GM21717 (cell line): Measurements from ENCODE around the gene CDCA4.
"Not testable (repeated sequence)": the region's sequence is repeated elsewhere in the genome, so short reads cannot be mapped to it uniquely, and the experiment has no call there.

Experiments
- ATAC-seq: cut with Tn5 transposase; IDR thresholded peaks from one replicate; pipeline ENCODE4 v1.9.1; 2021; ENCODE audit warnings: mild to moderate bottlenecking, moderate library complexity; ENCODE audit not compliant: unreplicated experiment

CDCA4 gene

GRCh38 chr14:105020815-105021655, at the start of gene CDCA4:
TSS of gene CDCA4 (minus strand) at chr14:105021083. CDS start at chr14:105011929, 9,154 bp downstream.
- peak; percentile 61 for ATAC-seq

GRCh38 chr14:105069871-105070759, 49.2 kb upstream of the CDCA4 start:
- peak; percentile 41 for ATAC-seq

GRCh38 chr14:105069522-105069870, 48.6 kb upstream of the CDCA4 start:
- no peak for ATAC-seq

GRCh38 chr14:105068818-105069217, 47.9 kb upstream of the CDCA4 start:
- ATAC-seq, result no peak

GRCh38 chr14:105067969-105068301, 47.1 kb upstream of the CDCA4 start:
- no peak for ATAC-seq

- no peak for ATAC-seq
Measured at GRCh38 chr14:105067140-105067968, 46.5 kb upstream of the CDCA4 start.

GRCh38 chr14:105066240-105067071, 45.6 kb upstream of the CDCA4 start:
- ATAC-seq, result no peak

- peak; percentile 43 for ATAC-seq
Measured at GRCh38 chr14:105065280-105066228, 44.7 kb upstream of the CDCA4 start, which contains the start of gene GPR132. TSS of gene GPR132 (minus strand) at chr14:105065430. CDS start at chr14:105055420, 10,010 bp downstream.

- no peak for ATAC-seq
Measured at GRCh38 chr14:105064721-105065143, 43.8 kb upstream of the CDCA4 start.

GRCh38 chr14:105064001-105064400, 43.1 kb upstream of the CDCA4 start:
- ATAC-seq, result no peak

- ATAC-seq, result not testable (repeated sequence)
Measured at GRCh38 chr14:105063506-105063905, 42.6 kb upstream of the CDCA4 start.

GRCh38 chr14:105063056-105063455, 42.2 kb upstream of the CDCA4 start:
- ATAC-seq, result no peak

GRCh38 chr14:105062048-105062433, 41.2 kb upstream of the CDCA4 start:
- ATAC-seq, result no peak

- no peak for ATAC-seq
Measured at GRCh38 chr14:105061428-105062047, 40.7 kb upstream of the CDCA4 start.

GRCh38 chr14:105060751-105061427, 40.0 kb upstream of the CDCA4 start:
- ATAC-seq, result no peak

- ATAC-seq, result no peak
Measured at GRCh38 chr14:105059925-105060565, 39.2 kb upstream of the CDCA4 start.
